GM23338 (cell line): Measurements from ENCODE around the gene CTNND2. TPM values are rescaled to one million over a fixed set of nuclear protein-coding genes. Genes with fewer than 3 reads are reported as not detected.

ENCODE experiments used
- ATAC-seq: fragments of 200-7000 bp; cut with Tn5 transposase; 3 replicates; pipeline ENCODE4 v1.9.1; 2020
- DNase-seq: peaks from one replicate; pipeline ENCODE4 v3.0.0-alpha.2; 2015; ENCODE audit warnings: low spot score
- H2AFZ ChIP-seq: fragments of 200-600 bp; sonication (generic); 2 replicates; pipeline ENCODE4 v1.8.0; 2016; ENCODE audit warnings: antibody characterized with exemption, mild to moderate bottlenecking, moderate library complexity
- H3F3A ChIP-seq: fragments of 200-600 bp; sonication (generic); replicated peaks from 2 replicates; pipeline ENCODE4 v1.8.0; 2017; ENCODE audit warnings: antibody characterized with exemption, mixed run types, low read depth
- H3K27ac ChIP-seq: fragments of 200-600 bp; sonication (generic); 2 replicates; pipeline ENCODE4 v1.6.1; 2016; ENCODE audit warnings: low read depth
- H3K27me3 ChIP-seq: fragments of 200-600 bp; sonication (generic); 2 replicates; pipeline ENCODE4 v1.8.0; 2016; ENCODE audit warnings: mild to moderate bottlenecking, mixed run types, moderate library complexity; ENCODE audit not compliant: insufficient read depth
- H3K36me3 ChIP-seq: fragments of 200-600 bp; sonication (generic); 2 replicates; pipeline ENCODE4 v1.8.0; 2016; ENCODE audit warnings: mild to moderate bottlenecking; ENCODE audit not compliant: insufficient read depth
- H3K4me1 ChIP-seq: fragments of 200-600 bp; sonication (generic); 2 replicates; pipeline ENCODE4 v1.8.0; 2016; ENCODE audit warnings: mild to moderate bottlenecking, moderate library complexity; ENCODE audit not compliant: insufficient read depth
- H3K4me2 ChIP-seq: fragments of 200-600 bp; sonication (generic); 2 replicates; pipeline ENCODE4 v1.7.1; 2017; ENCODE audit warnings: mixed run types
- H3K4me3 ChIP-seq: fragments of 200-600 bp; sonication (generic); 2 replicates; pipeline ENCODE4 v1.6.1; 2016; ENCODE audit warnings: mixed run types
- H3K79me2 ChIP-seq: fragments of 200-600 bp; sonication (generic); replicated peaks from 2 replicates; pipeline ENCODE4 v1.8.0; 2017; ENCODE audit warnings: mild to moderate bottlenecking; ENCODE audit not compliant: insufficient read depth
- H3K9me2 ChIP-seq: fragments of 200-600 bp; sonication (generic); 2 replicates; pipeline ENCODE4 v1.8.0; 2017; ENCODE audit not compliant: insufficient read depth
- H4K20me1 ChIP-seq: fragments of 200-600 bp; sonication (generic); replicated peaks from 2 replicates; pipeline ENCODE4 v1.8.0; 2017; ENCODE audit warnings: mild to moderate bottlenecking; ENCODE audit not compliant: insufficient read depth
- H3K27ac Mint-ChIP-seq: 2 replicates; pipeline ENCODE4 v1.8.0; 2020; ENCODE audit warnings: inconsistent platforms, mild to moderate bottlenecking, moderate library complexity, mixed read lengths
- H3K27me3 Mint-ChIP-seq: 3 replicates; pipeline ENCODE4 v1.8.0; 2022; ENCODE audit warnings: low read depth, mild to moderate bottlenecking, moderate library complexity, mixed read lengths, inconsistent platforms; ENCODE audit not compliant: insufficient read depth, poor library complexity
- H3K36me3 Mint-ChIP-seq: 3 replicates; pipeline ENCODE4 v1.8.0; 2021; ENCODE audit warnings: low read depth, mild to moderate bottlenecking, inconsistent platforms, moderate library complexity, mixed read lengths
- H3K4me1 Mint-ChIP-seq: 3 replicates; pipeline ENCODE4 v1.8.0; 2020; ENCODE audit warnings: mild to moderate bottlenecking, inconsistent platforms, mixed read lengths
- H3K4me3 Mint-ChIP-seq: 3 replicates; pipeline ENCODE4 v1.8.0; 2021; ENCODE audit warnings: moderate library complexity, mild to moderate bottlenecking, inconsistent platforms, mixed read lengths
- H3K9me3 Mint-ChIP-seq: 3 replicates; pipeline ENCODE4 v1.8.0; 2020; ENCODE audit warnings: moderate library complexity, mild to moderate bottlenecking, inconsistent platforms, mixed read lengths
- CREB1 ChIP-seq: fragments of 250-450 bp; sonication (Bioruptor Pico); IDR thresholded peaks from 2 replicates; pipeline ENCODE4 v1.5.0; 2020; ENCODE audit warnings: low read depth, mild to moderate bottlenecking, moderate library complexity
- CTCF ChIP-seq, 2 experiments: fragments of 200-600 bp in 1 of 2; sonication (generic) in 1 of 2; conservative IDR thresholded peaks; 2 replicates each; pipeline versions ENCODE4 v1.5.1 to v1.6.1; 2016 to 2017; ENCODE audit warnings: antibody characterized with exemption in 2 of 2, low read depth in 2 of 2, mild to moderate bottlenecking in 2 of 2, moderate library complexity in 1 of 2
- ETS1 ChIP-seq: IDR thresholded peaks from 2 replicates; pipeline ENCODE4 v1.6.1; 2016; ENCODE audit warnings: antibody characterized with exemption
- EZH2 ChIP-seq: fragments of 200-600 bp; sonication (generic); IDR thresholded peaks from one replicate; pipeline ENCODE4 v1.8.0; 2017; ENCODE audit warnings: antibody characterized with exemption, mild to moderate bottlenecking, low read depth; ENCODE audit not compliant: unreplicated experiment
- EZH2phosphoT487 ChIP-seq: fragments of 200-600 bp; sonication (generic); IDR thresholded peaks from one replicate; pipeline ENCODE4 v1.8.1; 2018; ENCODE audit warnings: antibody characterized with exemption; ENCODE audit not compliant: unreplicated experiment
- JUNB ChIP-seq: IDR thresholded peaks from one replicate; pipeline ENCODE4 v1.6.1; 2016; ENCODE audit warnings: antibody characterized with exemption; ENCODE audit not compliant: unreplicated experiment
- NANOG ChIP-seq: IDR thresholded peaks from 2 replicates; pipeline ENCODE4 v1.6.1; 2016; ENCODE audit warnings: antibody characterized with exemption, borderline replicate concordance
- POLR2AphosphoS5 ChIP-seq: IDR thresholded peaks from 2 replicates; pipeline ENCODE4 v1.6.1; 2016; ENCODE audit warnings: antibody characterized with exemption, low read depth
- REST ChIP-seq: IDR thresholded peaks from one replicate; pipeline ENCODE4 v1.6.1; 2018; ENCODE audit warnings: antibody characterized with exemption; ENCODE audit not compliant: unreplicated experiment
- STAT1 ChIP-seq: IDR thresholded peaks from one replicate; pipeline ENCODE4 v1.6.1; 2016; ENCODE audit warnings: antibody characterized with exemption; ENCODE audit not compliant: unreplicated experiment
- ZNF114 ChIP-seq: fragments of 250-450 bp; sonication (Bioruptor Pico); IDR thresholded peaks from 2 replicates; pipeline ENCODE4 v1.5.0; 2020; ENCODE audit warnings: mild to moderate bottlenecking, moderate library complexity
- ZNF331 ChIP-seq: fragments of 250-450 bp; sonication (Bioruptor Pico); IDR thresholded peaks from 2 replicates; pipeline ENCODE4 v1.5.0; 2020; ENCODE audit warnings: low read depth, mild to moderate bottlenecking, moderate library complexity
- ZNF462 ChIP-seq: fragments of 250-450 bp; sonication (Bioruptor Pico); IDR thresholded peaks from 2 replicates; pipeline ENCODE4 v1.5.0; 2020; ENCODE audit warnings: mild to moderate bottlenecking, moderate library complexity
- polyA plus RNA-seq: library from polyadenylated mRNA; unstranded; fragments of >200 nt; fragmentation: Nextera tagmentation; extraction: Ambion mirVana; gene quantifications from 2 replicates; pipeline ENCODE4 v1.2.1, GENCODE V29; 2016
- total RNA-seq: library from RNA; depleted of rRNA; stranded (reverse); fragments of >200 nt; shearing (Covaris generic); gene quantifications from 2 replicates; pipeline ENCODE4 v1.2.3, GENCODE V29; 2014

CTNND2 gene
- total and polyA plus RNA-seq, 2 experiments from 2014 or later = 5.1 to 7.0 TPM

- H2AFZ ChIP-seq = no peak overlapping the region
- no peaks in the 10 kb centered on the region for H3K79me2 ChIP-seq
- no peak overlapping the region for H3K4me3 Mint-ChIP-seq
Measured at GRCh38 chr5:11252075-11252474, 652.2 kb downstream of the CTNND2 start.

More at GRCh38 chr5:11252075-11252474, 652.2 kb downstream of the CTNND2 start:
- Mint-ChIP-seq H3K27me3 (peaks cover 2% of the 10 kb centered on the region), H3K4me1 (peaks cover 15% of the 10 kb centered on the region), H3K27ac (peak overlapping the region; percentile 33; the same call in 1 of the 2 replicates), H3K9me3 (no peaks in the 10 kb centered on the region), H3K36me3 (no peaks in the 10 kb centered on the region)
- Histone ChIP-seq H3F3A (no peaks in the 10 kb centered on the region), H3K4me1 (peaks cover 8% of the 10 kb centered on the region), H3K4me2 (no peak overlapping the region), H3K9me2 (no peaks in the 10 kb centered on the region; the same call in 1 of the 2 replicates), H3K27ac (no peak overlapping the region), H3K27me3 (no peaks in the 10 kb centered on the region), H4K20me1 (no peaks in the 10 kb centered on the region), H3K4me3 (no peak overlapping the region), H3K36me3 (no peaks in the 10 kb centered on the region)
- ATAC-seq = no peak
- TF ChIP-seq CTCF (conservative IDR thresholded peaks at IDR 0.05; ENCODE audit: low read depth in 2 of 2) (no peak), JUNB (no peak), ZNF114 (CRISPR knock-in tag) (no peak), REST (no peak), EZH2 (no peak), CREB1 (CRISPR knock-in tag) (no peak), POLR2AphosphoS5 (no peak), ZNF331 (no peak), STAT1 (no peak), NANOG (no peak), ZNF462 (no peak), EZH2phosphoT487 (no peak), ETS1 (no peak)
- no peak for DNase-seq
